Fibroblast of pulmonary artery (primary cell): ENCODE results near the gene TMEM164.

ENCODE experiments used
- DNase-seq: peaks from one replicate; pipeline ENCODE4 v3.0.0-alpha.2; 2010; ENCODE audit warnings: low read depth
- H3K4me3 ChIP-seq: replicated peaks from 2 replicates; pipeline ENCODE4 v1.5.1; 2011; ENCODE audit warnings: low read depth, mild to moderate bottlenecking, control low read depth, low read length, moderate library complexity
- CTCF ChIP-seq: IDR thresholded peaks from 2 replicates; pipeline ENCODE4 v1.5.1; 2011; ENCODE audit warnings: mild to moderate bottlenecking, control low read depth, low read length, inconsistent platforms; ENCODE audit errors: missing control alignments

TMEM164 gene

GRCh38 chrX:110025395-110025794 is 22.5 kb downstream of the TMEM164 start:
- no peak for TF ChIP-seq CTCF
- no peak for DNase-seq
- H3K4me3 ChIP-seq, result no peak overlapping the region

- no peak for TF ChIP-seq CTCF
- no peak for DNase-seq
- no peak overlapping the region for H3K4me3 ChIP-seq
These were observed 23.4 kb downstream of the TMEM164 start for GRCh38 chrX:110026099-110026844.

GRCh38 chrX:110032534-110033147 is 29.7 kb downstream of the TMEM164 start:
- no peak overlapping the region for H3K4me3 ChIP-seq
- no peak for DNase-seq
- no peak for TF ChIP-seq CTCF

GRCh38 chrX:110034036-110034435 is 31.1 kb downstream of the TMEM164 start:
- no peak for DNase-seq
- H3K4me3 ChIP-seq, result no peak overlapping the region
- no peak for TF ChIP-seq CTCF

GRCh38 chrX:110036162-110037033 is 33.5 kb downstream of the TMEM164 start:
- no peak for TF ChIP-seq CTCF
- no peak for DNase-seq

GRCh38 chrX:110037178-110037577 is 34.3 kb downstream of the TMEM164 start:
- no peak for DNase-seq
- no peak for TF ChIP-seq CTCF
- H3K4me3 ChIP-seq, result no peak overlapping the region

More at GRCh38 chrX:110036162-110037033, 33.5 kb downstream of the TMEM164 start:
- no peak overlapping the region for H3K4me3 ChIP-seq
